Fibroblast of villous mesenchyme (primary cell): ENCODE results near the gene DNAJB6. TPM values are rescaled to one million over a fixed set of nuclear protein-coding genes. Genes with fewer than 3 reads are reported as not detected.

ENCODE experiments used
- DNase-seq: peaks from one replicate; pipeline ENCODE4 v3.0.0-alpha.2; 2010; ENCODE audit warnings: low read depth
- H3K4me3 ChIP-seq: 2 replicates; pipeline ENCODE4 v1.5.1; 2011; ENCODE audit warnings: low read depth, mild to moderate bottlenecking, low read length
- CTCF ChIP-seq: IDR thresholded peaks from 2 replicates; pipeline ENCODE4 v1.5.1; 2012; ENCODE audit warnings: low read depth, mild to moderate bottlenecking, low read length; ENCODE audit not compliant: insufficient read depth
- total RNA-seq: library from RNA; depleted of rRNA; stranded (reverse); fragments of >200 nt; gene quantifications from 2 replicates; pipeline ENCODE4 v1.2.3, GENCODE V29; 2012

The DNAJB6 gene
- total RNA-seq, 1 donor = 123 TPM

GRCh38 chr7:157339777-157340677 lies 3.2 kb downstream of the DNAJB6 start:
- no peak overlapping the region for H3K4me3 ChIP-seq
- TF ChIP-seq CTCF = peak; percentile 94
- peak; percentile 78 for DNase-seq

GRCh38 chr7:157347217-157347904 lies 10.6 kb downstream of the DNAJB6 start:
- TF ChIP-seq CTCF = no peak
- DNase-seq = peak; percentile 65
- no peak overlapping the region for H3K4me3 ChIP-seq

GRCh38 chr7:157348548-157348947 lies 11.7 kb downstream of the DNAJB6 start:
- no peak for TF ChIP-seq CTCF
- DNase-seq = no peak
- no peak overlapping the region for H3K4me3 ChIP-seq

- DNase-seq = no peak
- no peak for TF ChIP-seq CTCF
- H3K4me3 ChIP-seq = no peak overlapping the region
Observed at GRCh38 chr7:157352516-157352915, 15.7 kb downstream of the DNAJB6 start.

- no peak for DNase-seq
- no peak for TF ChIP-seq CTCF
- H3K4me3 ChIP-seq = no peak overlapping the region
Observed at GRCh38 chr7:157355784-157356511, 19.1 kb downstream of the DNAJB6 start.

GRCh38 chr7:157357129-157358040 lies 20.6 kb downstream of the DNAJB6 start:
- TF ChIP-seq CTCF = no peak
- H3K4me3 ChIP-seq = no peak overlapping the region
- no peak for DNase-seq
